ENCODE results near the gene BPIFB3. TPM values are rescaled to one million over a fixed set of nuclear protein-coding genes. Genes with fewer than 3 reads are reported as not detected.

Gene BPIFB3
- total RNA-seq, 1 experiment from 2014 or later: not detected

GRCh38 chr20:33025318-33025876 lies 28.3 kb upstream of the BPIFB3 start:
- in situ Hi-C loops (cut with HindIII; ENCODE audit: low pct_unique_long_range_greater_than_20kb, low sequenced_read_pairs): no loop called here
- no peak for DNase-seq (ENCODE audit: low read depth, low spot score)

GRCh38 chr20:33026072-33026778 lies 27.5 kb upstream of the BPIFB3 start:
- in situ Hi-C loops (cut with HindIII; ENCODE audit: low pct_unique_long_range_greater_than_20kb, low sequenced_read_pairs): no loop called here
- DNase-seq (ENCODE audit: low read depth, low spot score): no peak

- in situ Hi-C loops (cut with HindIII; ENCODE audit: low pct_unique_long_range_greater_than_20kb, low sequenced_read_pairs): no loop called here
- DNase-seq (ENCODE audit: low read depth, low spot score): no peak
Measured at GRCh38 chr20:33026779-33027759, 26.6 kb upstream of the BPIFB3 start.

GRCh38 chr20:33027769-33028751 lies 25.6 kb upstream of the BPIFB3 start:
- in situ Hi-C loops (cut with HindIII; ENCODE audit: low pct_unique_long_range_greater_than_20kb, low sequenced_read_pairs): no loop called here
- DNase-seq (ENCODE audit: low read depth, low spot score): no peak

GRCh38 chr20:33028875-33029274 lies 24.8 kb upstream of the BPIFB3 start:
- no peak for DNase-seq (ENCODE audit: low read depth, low spot score)
- in situ Hi-C loops (cut with HindIII; ENCODE audit: low pct_unique_long_range_greater_than_20kb, low sequenced_read_pairs): no loop called here

DNA sequence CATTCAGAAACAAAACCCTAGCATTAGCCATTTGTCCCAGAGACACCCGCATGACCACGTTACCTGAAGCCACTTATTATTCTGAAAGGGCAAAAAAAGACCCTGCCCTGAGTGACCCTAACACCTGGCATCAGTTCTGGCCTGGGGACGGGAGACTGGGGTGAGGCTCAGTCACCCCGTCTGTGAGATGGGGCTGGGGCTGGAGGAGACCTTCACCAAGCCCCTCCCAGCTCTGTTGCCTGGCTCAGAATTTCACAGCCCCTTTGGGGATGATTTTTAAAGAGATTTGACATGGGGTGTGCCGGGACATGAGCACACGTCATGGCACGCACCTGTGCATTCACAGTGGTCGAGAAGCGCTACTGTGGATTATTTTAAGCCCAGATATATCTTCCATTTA lies 23.6 kb upstream of the BPIFB3 start:
- DNase-seq (ENCODE audit: low read depth, low spot score): no peak
- in situ Hi-C loops (cut with HindIII; ENCODE audit: low pct_unique_long_range_greater_than_20kb, low sequenced_read_pairs): no loop called here

GRCh38 chr20:33030569-33030968 lies 23.1 kb upstream of the BPIFB3 start:
- in situ Hi-C loops (cut with HindIII; ENCODE audit: low pct_unique_long_range_greater_than_20kb, low sequenced_read_pairs): no loop called here
- DNase-seq (ENCODE audit: low read depth, low spot score): no peak

DNA sequence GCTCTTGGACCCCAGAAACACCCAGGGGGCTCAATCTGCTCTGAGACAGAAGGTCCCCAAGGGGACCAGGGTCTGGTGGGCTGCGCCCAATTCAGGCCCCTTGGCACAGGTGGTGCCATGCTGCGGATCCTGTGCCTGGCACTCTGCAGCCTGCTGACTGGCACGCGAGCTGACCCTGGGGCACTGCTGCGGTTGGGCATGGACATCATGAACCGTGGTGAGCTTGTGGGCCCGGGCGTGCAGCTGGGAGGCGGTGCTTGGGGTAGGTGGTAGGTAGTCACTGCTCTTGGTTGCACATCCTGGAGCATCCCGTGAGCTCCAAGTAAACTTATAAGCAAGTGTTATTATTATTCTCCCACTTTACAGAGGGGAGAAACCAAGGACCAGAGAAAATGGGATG lies 22.2 kb upstream of the BPIFB3 start, which contains the start of gene BPIFB6:
BPIFB6 (plus strand) TSS at position 118 of the 400 bp plus-strand sequence; CDS start at position 118, 0 bp downstream.
- in situ Hi-C loops (cut with HindIII; ENCODE audit: low pct_unique_long_range_greater_than_20kb, low sequenced_read_pairs): no loop called here
- no peak for DNase-seq (ENCODE audit: low read depth, low spot score)

DNA sequence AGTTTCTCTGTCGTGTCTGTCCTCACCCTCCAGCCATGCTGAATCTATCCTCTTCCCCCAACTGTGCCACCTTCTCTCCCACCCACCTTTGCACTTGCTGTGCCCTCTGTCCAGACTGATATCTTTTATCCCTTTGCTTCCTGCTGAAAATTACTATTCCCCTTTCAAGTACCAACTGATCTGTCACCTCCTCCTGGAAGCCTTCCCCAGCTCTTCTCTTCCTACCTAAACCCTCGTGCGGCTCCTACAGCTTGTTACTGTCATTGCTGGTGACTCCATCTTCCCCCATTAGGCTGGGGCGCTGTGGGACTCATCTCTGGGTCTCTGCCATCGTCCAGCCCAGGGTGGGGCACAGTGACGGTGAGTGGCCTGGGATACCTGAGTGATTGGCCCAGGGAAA lies 21.1 kb upstream of the BPIFB3 start:
- DNase-seq (ENCODE audit: low read depth, low spot score): no peak
- in situ Hi-C loops (cut with HindIII; ENCODE audit: low pct_unique_long_range_greater_than_20kb, low sequenced_read_pairs): no loop called here

GRCh38 chr20:33033381-33033780 lies 20.3 kb upstream of the BPIFB3 start:
- in situ Hi-C loops (cut with HindIII; ENCODE audit: low pct_unique_long_range_greater_than_20kb, low sequenced_read_pairs): no loop called here
- DNase-seq (ENCODE audit: low read depth, low spot score): no peak

GRCh38 chr20:33034115-33034514 lies 19.6 kb upstream of the BPIFB3 start:
- no peak for DNase-seq (ENCODE audit: low read depth, low spot score)
- in situ Hi-C loops (cut with HindIII; ENCODE audit: low pct_unique_long_range_greater_than_20kb, low sequenced_read_pairs): no loop called here

DNA sequence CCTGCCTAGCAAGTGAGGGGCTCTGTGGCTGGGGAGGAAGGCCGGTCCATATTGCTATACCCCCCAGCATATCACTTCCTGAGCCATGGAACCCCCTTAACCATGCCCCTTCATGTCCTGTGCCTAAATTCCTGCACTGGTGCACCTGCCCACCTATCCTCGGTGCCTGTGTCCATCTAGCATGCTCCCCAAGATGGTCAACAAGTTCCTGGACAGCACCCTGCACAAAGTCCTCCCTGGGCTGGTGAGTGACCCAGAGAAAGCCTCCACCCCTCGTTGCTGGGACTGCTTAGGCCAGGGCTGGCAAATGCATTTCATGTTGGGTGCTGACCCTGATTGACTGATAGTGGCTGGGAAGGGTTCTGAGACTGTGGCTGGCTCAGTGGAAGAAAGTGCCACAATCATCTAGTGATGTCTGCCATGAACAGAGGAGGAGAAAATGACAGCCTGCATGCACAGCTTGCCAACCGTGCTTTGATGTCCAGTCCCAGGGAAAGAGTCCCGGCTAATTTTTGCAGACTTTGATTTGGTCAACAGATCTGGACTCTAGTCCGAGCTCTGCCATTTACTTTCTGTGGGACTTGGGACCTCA lies 18.7 kb upstream of the BPIFB3 start:
- DNase-seq (ENCODE audit: low read depth, low spot score): no peak
- in situ Hi-C loops (cut with HindIII; ENCODE audit: low pct_unique_long_range_greater_than_20kb, low sequenced_read_pairs): no loop called here

DNA sequence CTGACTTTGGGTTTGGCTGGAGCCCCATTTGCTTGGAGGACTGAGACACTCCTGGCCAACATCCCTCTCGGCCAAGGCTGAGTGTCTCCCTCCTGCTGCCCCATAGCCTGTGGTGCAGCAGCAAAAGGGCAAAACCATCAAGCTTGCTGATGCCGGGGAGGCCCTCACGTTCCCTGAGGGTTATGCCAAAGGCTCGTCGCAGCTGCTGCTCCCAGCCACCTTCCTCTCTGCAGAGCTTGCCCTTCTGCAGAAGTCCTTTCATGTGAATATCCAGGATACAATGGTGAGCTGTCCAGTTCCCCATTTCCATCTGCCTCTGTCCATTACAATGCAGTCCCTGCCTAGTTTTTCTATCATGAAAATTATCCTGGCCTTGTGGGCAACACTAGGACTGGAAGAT lies 16.2 kb upstream of the BPIFB3 start:
- in situ Hi-C loops (cut with HindIII; ENCODE audit: low pct_unique_long_range_greater_than_20kb, low sequenced_read_pairs): no loop called here
- no peak for DNase-seq (ENCODE audit: low read depth, low spot score)

DNA sequence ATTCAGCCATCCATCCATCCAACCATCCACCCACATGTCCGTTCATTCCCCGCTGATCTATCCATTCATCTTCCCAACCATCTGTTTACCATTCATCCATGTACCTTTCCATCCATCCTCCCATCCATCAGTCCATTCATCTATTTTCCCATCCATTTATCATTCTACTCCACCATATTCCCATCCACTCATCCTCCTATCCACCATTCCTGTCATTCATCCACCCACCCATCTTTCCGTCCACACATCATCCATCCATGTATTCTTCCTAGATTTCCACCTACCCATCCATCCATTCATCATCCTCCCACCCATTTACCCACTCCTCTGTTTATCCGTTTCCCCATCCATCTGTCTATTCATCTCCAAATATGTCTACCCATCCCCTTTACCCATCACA lies 15.5 kb upstream of the BPIFB3 start:
- in situ Hi-C loops (cut with HindIII; ENCODE audit: low pct_unique_long_range_greater_than_20kb, low sequenced_read_pairs): no loop called here
- no peak for DNase-seq (ENCODE audit: low read depth, low spot score)

- in situ Hi-C loops (cut with HindIII; ENCODE audit: low pct_unique_long_range_greater_than_20kb, low sequenced_read_pairs): no loop called here
- DNase-seq (ENCODE audit: low read depth, low spot score): no peak
Measured at GRCh38 chr20:33042430-33042829, 11.3 kb upstream of the BPIFB3 start.

DNA sequence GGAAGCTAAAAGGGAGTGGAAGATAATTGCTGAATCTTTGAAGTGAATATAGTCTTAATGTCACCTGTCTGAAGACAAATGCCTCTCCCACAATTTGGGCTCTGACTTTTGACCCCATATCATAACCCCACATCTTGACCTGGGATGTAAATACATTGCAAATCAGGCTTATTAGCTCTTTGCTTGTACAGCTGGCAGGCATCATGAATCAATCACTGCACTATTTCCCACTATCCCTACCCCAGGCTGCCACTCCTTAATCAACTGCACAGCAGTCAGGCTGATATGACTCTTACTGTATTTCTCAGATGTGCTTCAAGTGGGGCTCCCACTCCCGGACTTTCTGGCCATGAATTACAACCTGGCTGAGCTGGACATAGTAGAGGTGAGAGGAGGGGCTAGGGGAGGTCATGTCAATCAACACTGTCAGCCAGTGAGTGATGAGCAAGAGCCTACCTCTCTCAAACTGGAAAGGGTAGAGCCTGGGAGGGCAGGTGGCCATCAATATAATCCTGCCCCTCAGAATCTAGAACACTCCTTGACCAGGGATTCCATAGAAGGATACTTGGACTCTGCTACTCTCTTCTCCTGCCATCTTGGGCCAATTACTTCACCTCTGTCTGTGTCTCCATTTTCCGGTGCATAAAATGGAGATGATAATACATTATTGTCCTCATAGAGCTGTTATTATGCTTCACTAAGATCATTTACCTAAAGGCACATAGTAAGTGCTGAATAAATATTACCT lies 10.5 kb upstream of the BPIFB3 start:
- no peak for DNase-seq (ENCODE audit: low read depth, low spot score)
- in situ Hi-C loops (cut with HindIII; ENCODE audit: low pct_unique_long_range_greater_than_20kb, low sequenced_read_pairs): no loop called here

Data from SK-MEL-5 (cell line).